ENCODE data around the gene PDE8A.

- TF ChIP-seq CTCF (conservative IDR thresholded peaks at IDR 0.05; ENCODE audit: low read depth, low read length), result no peak
- no peak for TF ChIP-seq MAFK (IDR thresholded peaks at IDR 0.05; ENCODE audit: low read depth, low read length)
- no peak for TF ChIP-seq RCOR1 (IDR thresholded peaks at IDR 0.05; ENCODE audit: insufficient replicate concordance, low read length)
- no peak for TF ChIP-seq MAZ (IDR thresholded peaks at IDR 0.05; ENCODE audit: borderline replicate concordance, low read depth, low read length)
- no peak for TF ChIP-seq RAD21 (IDR thresholded peaks at IDR 0.05; ENCODE audit: low read length)
- no peak for TF ChIP-seq POLR2A (IDR thresholded peaks at IDR 0.05; ENCODE audit: low read depth, low read length)
- TF ChIP-seq MXI1 (IDR thresholded peaks at IDR 0.05; ENCODE audit: borderline replicate concordance, low read depth, low read length), result no peak
Observed at GRCh38 chr15:85125056-85125661, 143.5 kb downstream of the PDE8A start.
